Measurements from ENCODE around the gene PHTF1.

Gene PHTF1

DNA sequence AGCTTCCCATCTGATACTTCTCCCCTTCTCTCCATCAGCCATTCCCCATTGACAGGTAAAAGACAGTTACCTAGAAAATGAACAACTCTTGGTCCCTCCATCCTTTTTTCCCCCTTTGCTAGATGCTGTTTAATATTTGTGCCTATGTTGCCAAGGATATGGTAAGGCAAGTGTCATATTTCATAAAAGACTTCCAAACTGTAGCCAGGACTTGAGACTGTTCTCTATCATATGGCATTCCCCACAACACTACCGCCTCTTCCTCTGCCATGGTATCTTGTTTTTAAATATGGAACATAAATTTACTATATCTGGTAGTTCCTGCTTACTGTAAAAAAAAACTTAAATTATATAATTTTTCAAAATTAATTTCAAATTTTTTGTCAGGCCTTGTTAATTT is 97.2 kb downstream of the PHTF1 start:
- DNase-seq = no peak

DNA sequence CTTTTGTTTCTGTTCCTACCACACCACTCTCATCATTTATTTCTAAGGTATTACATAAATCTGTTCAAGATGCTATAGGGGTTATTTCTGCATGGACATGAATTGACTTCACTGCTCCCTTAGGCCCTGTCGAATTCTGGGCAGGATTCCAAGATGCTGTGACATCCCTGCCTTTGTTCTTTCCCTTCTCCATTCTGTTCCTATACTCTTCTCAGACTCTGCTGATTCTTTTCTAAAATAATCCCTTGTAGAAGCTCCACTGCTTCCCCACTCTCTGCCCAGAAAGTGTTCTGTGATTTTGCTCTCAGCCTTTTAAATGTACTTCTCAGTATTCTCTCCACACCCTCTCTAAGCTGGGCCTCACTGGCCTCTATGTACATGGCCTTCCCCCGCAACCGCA is 99.2 kb downstream of the PHTF1 start:
- DNase-seq = no peak

DNA sequence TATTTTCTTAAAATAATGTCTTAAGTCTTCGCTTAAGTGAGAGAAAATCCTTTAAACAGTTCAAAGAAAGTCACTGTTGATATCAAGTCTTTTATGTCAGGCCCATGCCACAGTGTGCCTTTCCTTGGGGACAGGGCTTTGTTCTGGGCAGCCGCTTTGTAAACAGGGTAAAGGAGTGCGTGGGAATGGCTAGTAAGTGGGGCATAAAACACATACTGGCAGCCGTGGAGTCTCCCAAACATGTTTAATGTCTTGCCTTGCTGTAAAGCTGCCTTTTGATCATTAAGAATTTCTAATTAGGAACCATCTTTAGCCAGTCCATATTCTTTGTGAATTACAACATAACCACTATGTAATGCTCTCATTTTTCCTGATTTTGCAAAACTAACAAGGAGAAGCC is 99.7 kb downstream of the PHTF1 start:
- no peak for DNase-seq

DNA sequence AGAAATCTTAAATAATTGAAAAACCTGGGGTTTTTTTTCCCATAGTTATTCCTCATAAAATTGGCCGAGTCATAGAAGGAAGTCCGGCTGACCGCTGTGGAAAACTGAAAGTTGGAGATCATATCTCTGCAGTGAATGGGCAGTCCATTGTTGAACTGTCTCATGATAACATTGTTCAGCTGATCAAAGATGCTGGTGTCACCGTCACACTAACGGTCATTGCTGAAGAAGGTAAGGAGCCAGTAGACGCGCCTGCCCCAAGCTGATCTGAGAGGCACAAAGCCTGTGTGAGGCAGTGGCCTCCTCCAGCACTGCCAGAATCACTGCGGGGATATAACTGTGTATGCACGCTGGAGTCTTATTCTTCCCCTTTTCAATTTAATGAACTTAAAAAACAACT is 100.3 kb downstream of the PHTF1 start:
- DNase-seq = no peak

DNA sequence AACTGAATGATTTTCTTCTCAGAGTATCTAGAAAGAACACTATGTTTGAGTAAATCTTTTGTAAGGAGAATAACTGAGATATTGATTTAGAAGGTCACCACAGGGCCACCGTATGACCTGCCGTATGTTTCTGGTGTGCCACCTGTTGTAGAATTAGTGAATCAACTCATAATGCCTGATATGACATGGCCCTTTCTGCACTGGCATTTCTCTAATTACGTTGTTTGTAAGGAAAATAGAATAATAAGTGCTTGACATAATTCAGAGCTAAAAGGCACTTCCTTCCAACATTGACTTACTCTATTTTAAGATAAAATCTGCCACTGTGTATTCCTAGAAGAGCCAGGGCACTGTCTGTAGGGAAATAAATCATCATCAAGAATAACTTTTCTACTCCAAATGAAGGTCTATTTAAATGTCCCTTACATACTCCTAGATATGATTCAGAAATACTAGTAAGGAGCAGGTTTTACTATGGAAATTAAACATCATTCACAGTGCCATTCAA is 101.7 kb downstream of the PHTF1 start:
- no peak for DNase-seq

DNA sequence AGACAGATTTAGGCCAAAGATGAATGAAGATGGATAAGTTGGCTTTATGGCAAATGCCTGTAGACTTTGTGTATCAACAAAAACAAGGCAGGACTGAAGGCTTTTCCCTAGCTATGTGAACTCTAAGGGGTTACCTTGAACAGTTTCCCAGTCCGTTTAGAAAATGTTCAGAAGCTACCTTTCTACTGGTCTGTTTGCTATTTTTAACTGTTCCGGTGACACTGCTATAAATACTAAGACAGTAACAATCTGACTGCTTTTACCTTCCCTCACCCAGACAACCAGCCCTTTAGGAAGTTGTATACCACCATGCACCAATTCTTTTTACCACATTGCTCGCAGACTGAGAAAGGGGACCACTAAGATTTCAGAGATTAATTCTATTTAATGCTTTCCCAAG is 102.2 kb downstream of the PHTF1 start:
- no peak for DNase-seq

DNA sequence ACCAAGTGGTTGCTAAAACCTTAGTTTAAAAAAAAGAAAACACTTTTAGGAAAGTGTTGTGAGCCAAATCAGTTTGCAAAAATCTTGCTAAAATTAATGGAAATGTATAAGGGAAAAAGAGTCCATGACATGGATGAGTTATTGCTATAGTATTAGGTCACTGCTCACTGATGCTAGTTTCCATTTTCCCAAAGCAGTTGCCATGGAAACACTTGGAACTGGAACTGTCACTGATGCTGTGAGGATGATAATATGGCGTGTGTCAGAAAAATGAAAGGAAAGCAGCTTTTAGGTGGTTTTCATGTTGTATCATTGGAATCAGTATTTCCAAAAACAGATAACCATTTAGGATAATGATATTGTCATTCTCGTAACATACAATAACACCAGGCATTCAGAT is 104.4 kb downstream of the PHTF1 start:
- DNase-seq = no peak

DNA sequence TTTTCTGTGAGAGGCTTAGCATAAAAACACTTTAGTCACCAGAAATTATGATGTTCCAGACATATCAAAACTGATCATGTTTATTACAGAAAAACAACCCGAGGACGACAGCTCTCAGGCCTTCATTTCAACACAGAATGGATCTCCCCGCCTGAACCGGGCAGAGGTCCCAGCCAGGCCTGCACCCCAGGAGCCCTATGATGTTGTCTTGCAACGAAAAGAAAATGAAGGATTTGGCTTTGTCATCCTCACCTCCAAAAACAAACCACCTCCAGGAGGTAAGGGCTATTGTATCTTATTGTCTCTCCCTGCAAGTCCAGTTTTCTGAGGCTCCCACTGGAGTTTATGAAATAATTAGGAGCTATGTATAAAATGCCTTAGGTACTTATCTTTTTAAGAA is 105.5 kb downstream of the PHTF1 start:
- DNase-seq = no peak

DNA sequence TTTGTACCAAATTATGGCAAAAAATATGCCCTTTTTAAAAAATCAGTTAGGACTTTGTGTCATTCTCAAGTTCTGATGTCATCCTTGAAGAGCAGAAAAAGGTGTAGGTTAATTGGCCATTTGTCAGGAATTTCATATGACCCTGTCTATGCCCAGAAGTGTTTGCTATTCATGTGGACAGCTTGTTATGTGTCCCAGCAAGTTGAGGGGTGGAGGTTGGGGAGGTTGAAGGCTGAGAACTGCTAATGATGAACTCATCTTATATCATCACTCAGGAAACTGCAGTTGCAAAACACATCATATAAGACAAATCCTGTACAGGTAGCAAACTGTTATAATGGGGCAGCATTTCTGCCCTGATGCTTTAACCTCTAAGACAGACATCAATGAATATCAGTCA is 106.5 kb downstream of the PHTF1 start:
- no peak for DNase-seq

DNA sequence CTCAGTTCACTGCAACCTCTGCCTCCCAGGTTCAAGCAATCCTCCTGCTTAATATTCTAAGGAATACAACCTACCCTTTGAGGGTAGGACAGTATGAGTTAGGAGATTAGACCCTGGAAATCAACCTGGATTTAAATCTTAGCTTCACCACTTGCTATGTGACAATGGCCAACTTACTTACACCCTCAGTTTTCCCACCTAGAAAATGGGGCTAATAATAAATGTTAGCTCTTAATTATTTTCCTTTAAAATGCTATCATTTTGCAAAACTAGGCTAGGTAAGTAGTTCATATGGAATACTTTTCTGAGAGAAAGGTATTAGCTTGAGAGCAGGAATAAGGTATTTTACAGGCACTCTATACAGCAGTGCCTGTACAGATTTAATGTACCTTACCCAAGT is 110.8 kb downstream of the PHTF1 start:
- DNase-seq = no peak

DNA sequence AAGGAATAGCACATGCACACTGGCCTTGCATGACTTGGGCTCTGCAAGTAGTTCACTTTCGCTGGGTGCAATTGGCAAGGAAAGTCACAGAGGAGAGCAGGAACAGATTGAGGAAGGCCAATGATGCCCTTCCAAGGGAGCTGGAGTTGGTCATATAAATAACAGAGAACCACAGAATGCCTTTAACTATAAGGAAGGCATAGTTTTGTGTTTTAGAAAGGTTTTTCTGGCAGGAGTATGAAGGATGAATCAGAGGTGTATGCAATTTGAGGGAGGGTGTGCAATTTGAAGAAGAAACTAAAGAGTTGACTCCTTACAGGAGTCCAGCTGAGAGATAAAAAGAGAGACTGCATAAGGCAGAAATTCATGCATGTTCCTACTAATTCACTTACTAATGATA is 112.1 kb downstream of the PHTF1 start:
- DNase-seq = no peak
